Peyer's patch (tissue), 4 donors: ENCODE results near the gene USP34. TPM values are rescaled to one million over a fixed set of nuclear protein-coding genes. Genes with fewer than 3 reads are reported as not detected.

ENCODE experiments used
- DNase-seq, 3 donors: peaks; one replicate each; pipeline ENCODE4 v3.0.0-alpha.2; 2017 to 2019
- H3K27ac ChIP-seq, 4 donors: fragments of 200-600 bp; sonication (generic); one replicate each; pipeline ENCODE4 v1.5.1; 2016 to 2019
- H3K27me3 ChIP-seq, 2 donors: fragments of 200-600 bp; sonication (generic); one replicate each; pipeline ENCODE4 v1.5.1; 2019
- H3K36me3 ChIP-seq, 3 donors: fragments of 200-600 bp; sonication (generic); one replicate each; pipeline ENCODE4 v1.5.1; 2016 to 2019
- H3K4me1 ChIP-seq, 4 donors: fragments of 200-600 bp; sonication (generic); one replicate each; pipeline ENCODE4 v1.5.1; 2016 to 2019
- H3K4me3 ChIP-seq, 4 donors: fragments of 200-600 bp; sonication (generic); 1 replicate in 3 of 4; 2 replicates in 1 of 4; pipeline ENCODE4 v1.5.1; 2016 to 2019; ENCODE audit warnings: mild to moderate bottlenecking in 1 of 4
- H3K9me3 ChIP-seq, 4 donors: fragments of 200-600 bp; sonication (generic); one replicate each; pipeline ENCODE4 v1.5.1; 2016 to 2019; ENCODE audit warnings: mild to moderate bottlenecking in 1 of 4
- CTCF ChIP-seq, 6 experiments: fragments of 450-650 bp in 4 of 6; fragments of 200-600 bp in 2 of 6; sonication (generic) in 1 of 6; IDR thresholded peaks; one replicate each; pipeline ENCODE4 v1.5.1; 2017 to 2019; ENCODE audit warnings: antibody characterized with exemption in 6 of 6, mild to moderate bottlenecking in 3 of 6, moderate library complexity in 1 of 6
- POLR2A ChIP-seq, 2 donors: fragments of 450-650 bp; IDR thresholded peaks; one replicate each; pipeline ENCODE4 v1.5.1; 2017; ENCODE audit warnings: antibody characterized with exemption in 2 of 2, mild to moderate bottlenecking in 2 of 2, moderate library complexity in 2 of 2
- total RNA-seq, 4 donors: library from RNA; depleted of rRNA; stranded (reverse); fragments of >200 nt; gene quantifications; one replicate each; pipeline ENCODE4 v1.1.0, GENCODE V29; 2016

USP34 gene
- total RNA-seq, 4 donors from 2014 or later = 148 to 201 (median 172) TPM

DNA sequence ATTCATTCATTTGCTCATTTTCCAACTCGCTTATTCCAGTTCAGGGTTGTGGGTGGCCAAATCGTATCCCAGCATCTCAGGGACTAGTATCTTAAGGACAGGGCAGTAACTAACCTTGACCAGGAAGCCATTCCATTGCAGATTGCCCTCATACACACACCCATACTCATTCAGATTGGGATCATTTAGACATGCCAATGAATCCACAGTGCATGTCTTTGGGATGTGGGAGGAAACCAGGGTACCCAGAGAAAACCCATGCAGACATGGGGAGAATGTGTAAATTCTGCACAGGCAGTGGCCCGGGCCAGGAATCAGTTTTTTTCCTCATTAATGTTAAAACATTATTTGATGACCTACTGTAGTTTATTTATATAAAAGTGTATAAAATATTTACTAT, 150.7 kb downstream of the USP34 start:
- H3K27me3 ChIP-seq = no peaks in the 10 kb centered on the region
- H3K4me1 ChIP-seq = no peaks in the 10 kb centered on the region
- no peak overlapping the region for H3K27ac ChIP-seq
- no peak for DNase-seq
- H3K9me3 ChIP-seq = no peaks in the 10 kb centered on the region
- H3K4me3 ChIP-seq = no peak overlapping the region
- H3K36me3 ChIP-seq = peaks cover 0 to 58% (median 0%) of the 10 kb centered on the region in 3 donors
- TF ChIP-seq POLR2A (IDR thresholded peaks at IDR 0.05) (no peak), CTCF (IDR thresholded peaks at IDR 0.05) (no peak)

- Histone ChIP-seq H3K9me3 (no peaks in the 10 kb centered on the region), H3K36me3 (peaks cover 0 to 53% (median 0%) of the 10 kb centered on the region in 3 donors), H3K4me1 (no peaks in the 10 kb centered on the region), H3K27ac (no peak overlapping the region), H3K4me3 (no peak overlapping the region), H3K27me3 (no peaks in the 10 kb centered on the region)
- no peak for DNase-seq
- TF ChIP-seq CTCF (IDR thresholded peaks at IDR 0.05) (no peak), POLR2A (IDR thresholded peaks at IDR 0.05) (no peak)
Observed at GRCh38 chr2:61318553-61318952, 152.3 kb downstream of the USP34 start.

DNA sequence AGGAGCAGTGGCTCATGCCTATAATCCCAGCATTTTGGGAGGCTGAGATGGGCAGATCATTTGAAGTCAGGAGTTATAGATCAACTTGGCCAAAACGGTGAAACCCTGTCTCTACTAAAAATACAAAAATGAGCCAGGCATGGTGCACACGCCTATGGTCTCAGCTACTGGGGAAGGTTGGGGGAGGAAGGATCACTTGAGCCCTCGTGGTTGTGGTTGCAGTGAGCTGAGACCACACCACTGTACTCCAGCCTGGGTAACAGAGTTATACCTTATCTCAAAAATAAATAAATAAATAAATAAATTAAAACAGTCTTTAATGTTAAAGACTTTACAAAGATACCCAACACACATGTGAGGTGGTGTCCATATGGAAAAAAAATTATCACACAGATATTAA, 174.9 kb downstream of the USP34 start:
- H3K4me1 ChIP-seq = no peaks in the 10 kb centered on the region
- DNase-seq = no peak
- no peak for TF ChIP-seq CTCF (IDR thresholded peaks at IDR 0.05)
- TF ChIP-seq POLR2A (IDR thresholded peaks at IDR 0.05) = no peak
- H3K27me3 ChIP-seq = no peaks in the 10 kb centered on the region
- H3K36me3 ChIP-seq = peaks cover 0 to 66% (median 0%) of the 10 kb centered on the region in 3 donors
- H3K27ac ChIP-seq = no peak overlapping the region
- H3K9me3 ChIP-seq = no peaks in the 10 kb centered on the region
- H3K4me3 ChIP-seq = no peak overlapping the region

GRCh38 chr2:61291851-61292575, 178.9 kb downstream of the USP34 start:
- Histone ChIP-seq H3K4me3 (no peak overlapping the region), H3K9me3 (no peaks in the 10 kb centered on the region), H3K4me1 (no peaks in the 10 kb centered on the region), H3K27me3 (no peaks in the 10 kb centered on the region), H3K36me3 (peaks cover 0 to 36% (median 0%) of the 10 kb centered on the region in 3 donors), H3K27ac (no peak overlapping the region)
- no peak for DNase-seq
- TF ChIP-seq CTCF (IDR thresholded peaks at IDR 0.05) = no peak
- no peak for TF ChIP-seq POLR2A (IDR thresholded peaks at IDR 0.05)

DNA sequence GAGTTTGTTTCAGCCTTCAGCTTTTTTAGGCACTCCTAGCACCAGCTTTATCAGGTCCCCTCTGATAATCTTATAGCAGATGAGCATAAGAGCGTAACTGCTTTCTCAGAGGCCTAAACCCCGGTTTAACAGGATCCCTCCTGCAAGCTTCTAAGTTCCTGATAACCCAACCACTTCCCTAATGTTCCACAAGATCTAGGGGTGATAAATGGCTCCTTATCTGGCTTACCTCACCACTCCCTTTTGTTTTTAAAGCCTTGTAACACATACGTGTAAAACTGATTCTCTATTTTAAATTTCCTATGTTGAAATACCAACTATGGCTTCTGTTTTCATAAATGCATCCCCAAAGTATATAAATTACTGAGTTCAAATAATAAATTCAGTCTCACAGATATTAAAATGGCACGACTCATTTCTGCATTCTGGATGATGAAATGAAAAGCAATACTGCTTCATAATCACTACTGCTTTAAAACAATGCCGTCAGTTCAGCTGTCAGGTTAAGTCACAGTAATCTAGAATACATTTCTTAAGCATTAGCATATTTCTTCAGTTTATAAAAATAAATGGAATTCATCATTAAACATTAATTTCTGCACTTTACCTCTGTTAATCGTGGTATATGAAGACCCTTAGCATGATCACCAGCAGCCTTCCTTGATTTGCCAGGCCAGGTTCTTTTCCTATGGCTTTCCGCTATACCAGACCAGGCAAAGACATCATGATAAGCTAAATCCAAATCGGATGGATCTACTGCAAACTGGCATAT, 182.6 kb downstream of the USP34 start:
- DNase-seq = no peak
- Histone ChIP-seq H3K27me3 (no peaks in the 10 kb centered on the region), H3K9me3 (no peaks in the 10 kb centered on the region), H3K36me3 (peaks cover 0 to 5% (median 0%) of the 10 kb centered on the region in 3 donors), H3K27ac (peak overlapping the region in 1 of 4 donors; percentile 14), H3K4me1 (no peaks in the 10 kb centered on the region), H3K4me3 (no peak overlapping the region)
- no peak for TF ChIP-seq POLR2A (IDR thresholded peaks at IDR 0.05)

DNA sequence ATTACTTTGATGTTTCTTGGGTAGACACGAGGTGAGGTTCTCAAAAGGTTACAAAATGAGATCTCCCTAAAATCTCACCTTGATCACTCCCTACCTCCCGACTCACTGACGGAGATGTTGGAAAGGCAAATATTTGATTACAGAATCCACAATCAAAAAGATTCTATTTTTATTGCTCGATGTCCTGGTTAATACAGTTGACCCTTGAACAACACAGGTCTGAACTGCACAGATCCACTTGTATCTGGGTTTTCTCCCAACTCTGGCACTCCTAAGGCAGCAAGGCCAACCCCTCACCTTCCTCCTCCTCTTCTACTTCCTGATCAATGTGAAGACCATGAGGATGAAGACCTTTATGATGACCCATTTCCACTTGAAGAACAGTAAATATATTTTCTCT, 183.6 kb downstream of the USP34 start:
- Histone ChIP-seq H3K27me3 (no peaks in the 10 kb centered on the region), H3K4me3 (no peak overlapping the region), H3K9me3 (no peaks in the 10 kb centered on the region), H3K36me3 (peaks cover 0 to 12% (median 0%) of the 10 kb centered on the region in 3 donors), H3K4me1 (no peaks in the 10 kb centered on the region), H3K27ac (peak overlapping the region in 1 of 4 donors; percentile 27)
- no peak for DNase-seq
- TF ChIP-seq POLR2A (IDR thresholded peaks at IDR 0.05) (no peak), CTCF (IDR thresholded peaks at IDR 0.05) (no peak)
